GM21723 (cell line): Measurements from ENCODE around the gene TTC39A.

Experiments used
- ATAC-seq: cut with Tn5 transposase; IDR thresholded peaks from one replicate; pipeline ENCODE4 v1.9.1; 2021; ENCODE audit warnings: mild to moderate bottlenecking, moderate library complexity; ENCODE audit not compliant: unreplicated experiment

Gene TTC39A

GRCh38 chr1:51330331-51331201 is at the start of gene TTC39A:
TTC39A (minus strand) TSS chr1:51330562; CDS start chr1:51330477, 85 bp downstream.
- no peak for ATAC-seq

DNA sequence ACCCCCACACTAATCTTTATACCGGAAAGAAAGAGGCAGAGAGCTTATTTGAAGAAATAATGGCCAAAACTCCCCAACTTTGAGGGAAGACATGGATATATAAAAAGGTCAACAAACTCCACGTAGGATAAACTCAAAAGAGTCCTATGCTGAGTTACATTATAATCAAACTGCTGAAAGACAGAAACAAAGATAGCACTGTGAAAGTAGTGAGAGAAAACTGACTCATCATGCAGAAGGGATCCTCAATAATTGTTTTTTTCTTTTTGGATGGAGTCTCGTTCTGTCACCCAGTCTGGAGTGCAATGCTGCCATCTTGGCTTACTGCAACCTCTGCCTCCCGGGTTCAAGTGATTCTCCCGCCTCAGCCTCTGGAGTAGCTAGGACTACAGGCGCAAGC is 48.5 kb upstream of the TTC39A start:
- ATAC-seq: no peak

- ATAC-seq: no peak
Measured at GRCh38 chr1:51373898-51374297, 43.5 kb upstream of the TTC39A start.

GRCh38 chr1:51372561-51372960 is 42.2 kb upstream of the TTC39A start:
- no peak for ATAC-seq

GRCh38 chr1:51369171-51369570 is 38.8 kb upstream of the TTC39A start:
- ATAC-seq: no peak

DNA sequence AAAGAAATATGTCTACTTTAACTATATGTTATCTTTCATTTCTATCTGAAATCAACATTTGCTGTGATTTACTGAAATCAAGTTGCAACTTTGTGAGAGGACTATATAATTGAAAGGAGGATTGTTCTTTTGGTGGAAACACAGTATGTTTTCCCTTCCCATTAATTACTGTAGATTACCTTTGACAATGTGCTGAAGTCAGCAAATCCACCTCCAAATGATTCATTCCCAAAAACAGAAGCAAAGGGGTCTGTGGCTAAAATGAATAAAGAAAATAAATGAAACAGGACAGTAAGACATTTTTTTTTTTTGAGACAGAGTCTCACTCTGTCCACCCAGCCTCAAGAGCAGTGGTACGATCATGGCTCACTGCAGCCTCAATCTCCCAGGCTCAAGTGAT is 35.4 kb upstream of the TTC39A start:
- no peak for ATAC-seq

GRCh38 chr1:51359879-51360278 is 29.5 kb upstream of the TTC39A start:
- no peak for ATAC-seq

- no peak for ATAC-seq
Measured at GRCh38 chr1:51355382-51355781, 25.0 kb upstream of the TTC39A start.

DNA sequence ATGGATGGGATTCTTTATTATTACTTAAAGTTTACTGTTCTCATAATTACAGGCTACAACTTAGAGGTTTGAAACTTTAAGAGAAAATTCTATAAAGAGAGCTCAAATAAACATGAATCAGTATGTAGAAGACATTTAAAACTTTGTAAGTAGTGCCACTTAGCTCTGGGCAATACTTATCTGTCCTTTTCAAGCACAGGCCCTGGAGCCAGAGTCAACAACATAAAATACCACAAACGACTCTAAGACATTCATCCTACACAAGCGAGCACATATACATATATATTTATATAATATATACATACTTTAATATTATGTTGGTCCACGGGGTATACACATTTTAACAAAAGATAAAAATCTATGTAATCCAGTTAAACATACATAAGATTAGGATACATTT is 24.1 kb upstream of the TTC39A start:
- ATAC-seq: no peak

- ATAC-seq: no peak
Measured at GRCh38 chr1:51351907-51352306, 21.5 kb upstream of the TTC39A start.

DNA sequence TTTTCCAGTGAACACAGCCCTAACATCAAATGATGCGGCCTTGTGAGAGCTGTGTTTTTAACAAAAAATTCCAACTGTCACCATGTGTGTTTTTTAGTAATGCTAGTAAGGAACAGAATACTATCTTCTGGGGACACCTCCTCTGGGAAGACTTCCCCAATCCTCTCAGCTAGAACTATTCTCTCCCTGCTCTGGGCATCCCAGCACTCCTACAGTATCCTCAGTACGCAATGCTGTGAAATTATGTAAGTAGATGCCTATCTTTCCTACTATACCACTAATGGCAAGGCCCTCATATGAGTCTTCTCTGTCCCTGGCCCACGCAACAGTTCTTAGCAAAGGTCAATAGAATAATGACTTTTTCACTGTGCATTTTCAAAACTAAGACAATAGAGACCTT is 19.5 kb upstream of the TTC39A start:
- no peak for ATAC-seq

DNA sequence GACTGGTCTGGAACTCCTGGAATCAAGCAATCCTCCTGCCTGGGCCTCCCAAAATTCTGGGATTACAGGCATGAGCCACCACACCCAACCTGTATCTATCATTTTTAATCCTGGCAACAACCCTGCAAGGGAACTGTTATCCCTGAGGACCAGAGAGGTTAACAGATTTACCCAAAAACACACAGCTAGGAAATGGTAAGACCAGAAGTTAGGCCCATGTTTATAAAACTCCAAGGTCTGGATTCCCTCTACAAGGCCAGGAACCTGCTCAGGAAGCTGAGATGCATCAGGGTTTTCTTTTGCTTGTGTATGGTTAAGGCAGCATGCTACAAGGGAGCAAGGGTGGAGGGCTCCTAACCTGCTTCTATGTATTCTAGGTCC is 17.8 kb upstream of the TTC39A start:
- no peak for ATAC-seq

DNA sequence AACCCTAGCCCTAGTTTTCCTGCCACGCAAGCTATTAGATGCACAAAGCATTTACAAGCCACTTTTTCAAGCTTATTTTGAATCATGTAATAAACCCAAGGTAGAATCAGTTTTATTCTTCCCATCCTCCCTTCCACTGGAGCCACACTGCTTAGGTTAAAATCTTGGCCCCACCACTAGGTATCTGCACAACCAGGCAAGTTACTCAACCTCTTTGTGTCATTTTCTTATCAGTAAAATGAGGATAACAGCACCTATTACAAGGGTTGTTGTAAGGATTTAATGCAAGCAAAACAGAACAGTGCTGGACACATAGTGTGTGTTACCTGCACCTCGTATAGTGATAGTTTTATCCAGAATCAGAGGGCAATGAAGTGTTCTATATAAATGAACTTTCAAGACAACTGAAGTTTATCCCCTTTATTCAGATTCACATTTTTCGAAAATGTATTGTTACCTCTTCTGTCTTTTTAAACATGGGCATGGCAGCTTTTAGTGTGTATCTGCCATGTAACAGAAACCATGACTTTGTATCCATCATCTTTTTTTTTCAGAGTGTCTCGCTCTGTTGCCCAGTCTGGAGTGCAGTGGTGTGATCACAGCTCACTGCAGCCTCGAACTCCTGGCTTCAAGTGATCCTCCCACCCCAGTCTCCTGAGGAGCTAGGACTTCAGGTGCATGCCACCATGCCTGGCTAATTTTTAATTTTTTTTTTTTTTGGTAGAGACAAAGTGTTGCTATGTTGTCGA is 17.2 kb upstream of the TTC39A start:
- no peak for ATAC-seq

DNA sequence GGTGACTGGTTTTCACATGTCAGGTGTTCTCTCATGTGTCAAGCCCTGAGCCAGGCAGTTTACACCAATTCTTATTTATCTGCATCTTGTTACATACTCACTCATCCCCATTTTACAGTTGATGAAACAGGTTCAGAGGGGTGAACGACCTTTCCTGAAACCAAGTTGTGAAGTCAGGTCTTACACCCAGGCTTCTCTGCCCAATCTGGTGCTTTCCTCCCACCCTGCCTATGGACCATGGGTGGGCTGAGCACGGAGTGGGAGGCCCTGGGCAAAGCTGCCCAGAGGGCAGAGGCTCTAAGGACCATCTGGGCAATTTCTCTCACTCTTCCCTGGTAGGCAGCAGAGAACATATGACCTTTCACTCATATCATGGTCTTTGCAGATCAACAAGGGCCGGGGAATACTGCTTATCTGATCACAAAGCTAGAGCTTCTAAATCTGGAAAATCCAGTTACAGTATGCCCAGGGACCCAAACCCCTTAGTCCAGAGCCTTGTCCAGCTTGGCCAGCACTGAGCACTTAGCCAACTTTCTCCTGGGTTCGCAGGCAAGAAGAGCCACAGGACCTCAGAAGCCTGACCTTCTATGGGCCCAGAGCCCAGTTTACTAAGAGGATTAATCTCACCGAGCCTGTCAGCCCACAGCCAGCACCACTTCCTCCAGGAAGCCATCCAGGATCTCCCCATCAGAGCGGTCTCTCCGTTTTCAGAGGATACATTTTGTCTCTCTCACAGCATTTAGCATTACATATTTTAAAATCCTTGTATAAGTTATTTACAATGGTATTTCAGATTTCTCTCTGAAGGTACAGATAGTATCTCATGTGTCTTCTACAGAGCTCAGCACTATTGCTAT is 16.0 kb upstream of the TTC39A start:
- no peak for ATAC-seq

GRCh38 chr1:51345300-51345687 is 14.9 kb upstream of the TTC39A start:
- no peak for ATAC-seq

DNA sequence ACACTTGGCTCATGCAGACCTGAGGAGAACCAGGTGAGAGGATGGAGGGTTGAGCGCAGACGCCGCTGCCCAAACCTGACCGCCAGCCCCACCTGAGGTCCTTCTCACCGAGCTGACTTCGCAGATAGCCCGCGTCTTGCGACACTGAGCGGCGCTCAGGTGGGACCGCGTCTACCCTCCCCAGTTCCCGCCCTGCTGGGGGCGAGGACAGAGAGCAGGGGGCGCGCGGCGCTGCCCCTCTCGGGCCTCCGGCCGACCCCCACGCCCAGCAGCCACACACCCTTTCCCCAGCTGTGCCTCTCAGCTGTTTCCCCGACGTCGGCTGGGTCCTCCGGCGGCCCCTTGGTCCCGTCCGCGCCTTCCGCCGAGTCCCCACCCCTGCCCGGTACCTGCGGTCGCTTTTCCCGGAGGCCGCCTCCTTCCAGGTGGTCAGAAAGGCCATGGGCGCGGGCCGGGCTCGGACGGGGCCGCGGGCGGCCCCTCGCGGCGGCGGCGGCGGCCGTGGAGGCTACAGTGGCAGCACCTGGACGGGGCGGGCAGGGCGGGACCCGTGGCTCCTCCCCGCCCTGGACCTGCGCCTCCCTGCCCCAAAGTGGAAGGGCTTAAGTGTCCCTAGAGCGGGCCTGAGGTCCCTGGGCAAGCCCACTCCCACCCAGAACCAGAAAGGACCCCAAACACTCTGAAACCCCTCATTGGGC is 14.4 kb upstream of the TTC39A start:
- ATAC-seq: no peak

GRCh38 chr1:51344276-51344601 is 13.9 kb upstream of the TTC39A start:
- ATAC-seq: no peak

DNA sequence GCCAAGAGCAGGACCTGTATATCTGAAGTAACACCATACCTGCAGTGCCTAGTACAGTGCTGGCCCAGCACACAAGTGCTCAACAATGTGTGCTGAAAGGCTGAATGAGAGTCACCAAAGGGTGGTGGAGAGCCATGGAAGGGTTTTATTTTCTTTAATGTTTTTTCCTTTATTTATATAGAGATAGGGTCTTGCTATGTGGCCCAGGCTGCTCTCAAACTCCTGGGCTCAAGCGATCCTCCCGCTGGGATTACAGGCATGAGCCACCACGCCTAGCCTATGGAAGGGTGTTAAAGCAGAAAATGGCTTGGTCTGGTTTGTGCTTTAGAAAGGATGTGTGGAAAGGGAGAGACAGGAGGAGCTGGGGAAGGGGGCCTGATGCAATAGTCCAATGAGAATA is 13.3 kb upstream of the TTC39A start:
- ATAC-seq: no peak

DNA sequence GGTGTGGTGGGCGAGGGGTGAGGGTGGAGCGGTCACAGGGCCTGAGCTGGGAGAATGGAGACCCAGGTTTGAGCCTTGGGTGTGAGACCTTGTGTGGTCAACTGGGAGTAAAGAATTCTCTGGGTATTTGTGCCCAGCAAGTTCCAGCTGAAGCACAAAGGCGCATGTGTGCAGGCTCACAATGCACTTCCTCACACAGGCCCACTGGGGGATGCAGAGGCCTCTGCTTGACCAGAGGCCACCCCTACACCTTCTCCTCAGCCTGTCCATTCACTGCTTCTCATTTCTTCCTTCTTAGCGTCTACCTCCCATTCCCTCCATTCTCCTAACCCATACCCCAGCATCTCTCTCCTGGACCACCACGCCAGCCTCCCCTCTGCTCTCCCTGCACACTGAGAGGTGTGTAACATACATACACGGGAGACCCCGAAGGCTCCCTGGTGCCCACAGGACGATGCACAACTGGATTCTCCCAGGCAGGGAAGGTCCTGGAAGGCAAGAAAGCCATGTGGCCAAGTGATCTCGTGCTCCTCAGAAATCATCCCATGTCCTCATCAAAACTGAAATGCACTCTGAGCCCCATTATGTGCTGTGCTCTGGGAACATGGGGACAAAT is 12.3 kb upstream of the TTC39A start:
- no peak for ATAC-seq

GRCh38 chr1:51341876-51342496 is 11.6 kb upstream of the TTC39A start:
- peak; percentile 74 for ATAC-seq
